GM19438 (cell line): Measurements from ENCODE around the gene EEFSEC.
"Not testable (repeated sequence)": the region's sequence is repeated elsewhere in the genome, so short reads cannot be mapped to it uniquely, and the experiment has no call there.

Source experiments
- ATAC-seq: cut with Tn5 transposase; IDR thresholded peaks from one replicate; pipeline ENCODE4 v1.9.1; 2021; ENCODE audit warnings: low read depth; ENCODE audit not compliant: unreplicated experiment

The EEFSEC gene

GRCh38 chr3:128151758-128152274 is 1.5 kb upstream of the EEFSEC start:
- ATAC-seq: no peak

GRCh38 chr3:128152419-128153155 is 694 bp upstream of the EEFSEC start:
- peak; percentile 25 for ATAC-seq

- ATAC-seq: not testable (repeated sequence)
Measured at GRCh38 chr3:128154354-128154753, 1.1 kb downstream of the EEFSEC start.

GRCh38 chr3:128155616-128156360 is 2.5 kb downstream of the EEFSEC start:
- no peak for ATAC-seq

GRCh38 chr3:128160661-128161060 is 7.4 kb downstream of the EEFSEC start:
- no peak for ATAC-seq

DNA sequence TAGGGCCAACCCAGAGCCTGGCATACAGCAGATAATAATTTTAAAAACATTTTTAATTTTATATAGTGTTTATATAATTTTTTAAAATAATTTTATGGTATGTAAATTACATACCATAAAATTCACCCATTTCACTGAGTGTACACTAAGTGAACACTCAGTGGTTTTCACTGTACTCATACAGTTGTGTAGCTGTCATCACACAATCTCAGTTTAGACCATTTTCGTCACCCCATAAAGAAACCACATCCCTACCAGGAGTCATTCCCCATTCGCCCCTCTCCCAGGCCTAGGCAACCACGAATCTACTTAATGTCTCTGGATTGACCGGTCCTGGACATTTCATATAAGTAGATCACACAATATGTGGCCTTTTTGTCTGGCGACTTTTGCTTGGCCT is 10.2 kb downstream of the EEFSEC start:
- no peak for ATAC-seq

DNA sequence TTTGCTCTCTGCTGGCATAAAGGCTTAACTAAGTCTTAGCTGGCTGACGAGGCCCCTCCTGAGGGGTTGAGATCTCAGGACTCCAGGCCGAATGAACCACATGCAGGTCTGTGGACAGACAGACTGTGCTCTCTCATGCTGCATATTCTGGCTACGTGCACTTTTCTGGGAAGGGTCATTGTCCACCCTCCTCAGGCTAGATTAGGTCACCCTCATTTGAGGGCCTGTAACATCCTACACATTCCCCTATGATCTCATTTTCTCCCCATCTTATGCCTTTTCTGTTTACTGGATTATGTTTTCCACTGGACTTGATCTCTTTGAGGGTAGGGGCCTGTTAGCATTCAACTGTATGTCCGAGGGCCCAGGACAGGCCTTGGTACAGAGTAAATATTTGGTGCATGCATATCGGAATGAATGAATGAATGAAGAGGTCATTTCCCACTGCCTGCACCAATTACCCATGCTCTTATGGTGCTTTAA is 13.7 kb downstream of the EEFSEC start:
- no peak for ATAC-seq

DNA sequence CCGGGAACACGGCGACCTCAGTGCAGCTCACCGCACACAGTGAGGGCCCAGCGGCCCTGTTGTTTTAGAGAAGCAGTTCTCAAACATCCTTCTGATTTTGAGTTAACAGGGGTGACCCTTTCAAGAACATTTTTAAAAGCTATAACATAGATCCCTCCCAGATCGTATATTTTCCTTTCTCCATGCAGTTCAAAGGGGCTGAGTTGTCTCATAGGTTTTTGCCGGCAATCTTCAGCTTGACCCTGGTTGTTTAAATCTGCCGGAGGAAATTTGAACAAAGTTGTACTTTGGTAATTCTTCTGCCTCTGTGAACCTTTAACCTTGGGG is 14.3 kb downstream of the EEFSEC start:
- no peak for ATAC-seq

GRCh38 chr3:128167973-128168674 is 14.8 kb downstream of the EEFSEC start:
- ATAC-seq: no peak

DNA sequence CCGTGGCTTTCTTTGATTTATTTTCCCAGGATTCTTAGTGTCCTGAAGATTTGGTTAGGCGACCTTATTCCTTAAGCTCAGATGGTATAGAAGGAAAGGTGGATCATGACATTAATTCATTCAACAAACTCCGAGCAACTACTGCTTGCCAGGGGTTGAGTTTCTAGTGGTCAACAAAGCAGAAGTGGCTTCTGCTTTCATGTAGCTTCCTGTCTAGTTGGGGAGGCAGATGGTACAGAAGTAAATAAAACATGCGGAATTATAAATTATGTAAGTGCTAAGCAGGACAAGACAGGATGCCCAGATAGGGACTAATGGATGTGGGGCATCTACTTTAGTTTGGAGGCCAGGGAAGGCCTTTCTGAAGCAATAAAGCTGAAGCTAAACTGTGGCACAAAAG is 15.6 kb downstream of the EEFSEC start:
- ATAC-seq: no peak

GRCh38 chr3:128170866-128171516 is 17.7 kb downstream of the EEFSEC start:
- ATAC-seq: no peak

DNA sequence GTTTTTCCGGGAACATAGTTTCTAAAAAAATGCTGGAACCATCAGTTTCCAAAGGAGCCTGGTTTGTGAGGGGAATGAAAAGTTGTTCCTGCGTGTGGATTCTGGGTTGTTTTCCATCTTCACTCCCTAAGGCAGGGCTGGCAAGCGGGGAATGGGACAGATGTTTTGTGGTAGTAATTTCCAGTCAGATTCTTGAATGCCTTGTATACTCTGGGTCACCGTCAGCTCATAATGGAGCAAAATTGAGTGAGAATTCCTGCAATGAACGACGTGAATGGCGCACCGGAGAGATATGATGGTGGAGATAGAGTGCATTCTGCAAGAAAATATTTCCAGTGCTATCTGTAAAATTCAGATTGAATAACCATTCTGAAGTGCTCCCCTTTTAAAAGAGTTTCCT is 19.9 kb downstream of the EEFSEC start:
- ATAC-seq: no peak

DNA sequence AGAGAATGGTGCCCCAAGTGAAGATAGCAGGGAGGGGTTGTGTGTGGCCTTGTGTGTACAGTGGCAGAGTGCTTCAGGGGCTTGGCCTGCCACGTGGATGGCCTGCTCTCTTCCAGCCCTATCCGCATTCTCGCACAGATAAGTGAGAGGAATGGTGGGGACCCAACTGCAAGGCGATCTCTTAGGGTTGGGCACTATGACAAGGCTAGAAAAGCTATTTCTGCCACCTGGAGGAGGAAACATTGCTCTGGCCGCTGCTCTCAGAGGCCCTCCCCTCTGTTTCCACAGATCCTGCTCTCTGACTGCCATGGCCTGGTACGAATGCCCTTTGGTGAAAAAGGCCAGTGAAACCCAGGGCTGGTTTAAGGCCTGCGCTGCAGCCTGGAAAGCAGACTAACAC is 20.6 kb downstream of the EEFSEC start:
- ATAC-seq: no peak

- no peak for ATAC-seq
Measured at GRCh38 chr3:128174675-128175590, 21.7 kb downstream of the EEFSEC start.

DNA sequence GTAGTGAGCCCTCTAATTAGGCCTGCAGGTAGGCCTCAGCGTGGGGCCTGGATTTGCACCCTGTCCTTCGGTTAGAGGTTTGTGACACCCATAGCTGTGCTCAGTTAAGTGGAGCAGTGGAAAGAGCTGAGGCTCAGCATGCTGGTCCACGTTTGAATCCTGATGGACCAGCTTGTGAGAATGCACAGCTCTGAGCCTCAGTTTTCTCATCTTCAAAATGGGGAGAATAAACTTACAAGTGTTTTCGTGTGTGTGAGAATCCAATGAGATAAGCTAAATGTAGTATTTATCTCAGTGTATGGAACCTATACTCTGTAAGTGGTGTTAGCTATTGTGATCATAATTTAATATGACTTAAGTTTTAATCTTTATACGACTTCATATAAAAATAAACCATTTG is 22.5 kb downstream of the EEFSEC start:
- ATAC-seq: no peak

DNA sequence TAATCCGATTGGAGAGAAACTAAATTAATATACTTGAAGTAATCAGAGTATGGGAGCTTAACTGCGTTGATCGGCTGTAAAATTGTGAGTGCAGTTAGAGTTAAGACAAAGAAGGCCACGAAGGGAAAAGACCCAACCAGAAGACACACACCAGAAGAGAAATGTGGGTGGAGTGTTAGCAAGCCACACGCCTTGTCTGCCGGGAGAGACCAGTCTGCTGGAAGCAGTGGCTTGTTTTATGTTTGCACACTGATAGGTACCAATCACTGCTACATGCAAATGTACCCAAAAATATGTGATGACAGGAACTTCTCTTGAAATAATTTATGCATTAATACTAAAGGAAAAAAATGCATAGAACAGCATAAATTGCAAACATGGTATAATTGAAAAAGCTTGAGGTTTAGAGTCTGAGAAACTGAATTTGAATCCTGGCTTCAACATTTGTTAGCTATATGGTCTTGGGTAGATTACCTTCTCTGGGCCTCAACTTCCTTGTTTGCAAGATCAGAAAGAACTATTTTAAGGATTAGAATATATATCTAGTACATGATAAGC is 23.1 kb downstream of the EEFSEC start:
- no peak for ATAC-seq

DNA sequence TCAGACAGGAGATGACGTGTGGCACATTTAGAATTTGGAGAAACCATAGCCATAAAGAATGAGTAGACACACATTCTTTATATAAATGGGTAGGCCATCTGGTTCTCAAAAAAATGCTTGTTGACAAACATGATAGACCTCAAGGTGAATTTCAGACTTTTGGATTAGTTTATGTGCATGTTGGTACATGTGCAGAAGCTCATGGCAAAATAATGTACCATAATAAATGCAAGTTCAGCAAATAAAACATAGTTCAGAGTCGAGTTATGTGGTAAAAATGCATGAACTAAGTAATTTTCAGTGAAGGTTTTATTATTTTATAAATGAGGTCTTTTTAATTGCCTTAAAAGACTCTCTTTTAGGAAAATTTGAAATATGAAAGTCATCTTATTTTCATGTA is 24.6 kb downstream of the EEFSEC start:
- ATAC-seq: no peak

DNA sequence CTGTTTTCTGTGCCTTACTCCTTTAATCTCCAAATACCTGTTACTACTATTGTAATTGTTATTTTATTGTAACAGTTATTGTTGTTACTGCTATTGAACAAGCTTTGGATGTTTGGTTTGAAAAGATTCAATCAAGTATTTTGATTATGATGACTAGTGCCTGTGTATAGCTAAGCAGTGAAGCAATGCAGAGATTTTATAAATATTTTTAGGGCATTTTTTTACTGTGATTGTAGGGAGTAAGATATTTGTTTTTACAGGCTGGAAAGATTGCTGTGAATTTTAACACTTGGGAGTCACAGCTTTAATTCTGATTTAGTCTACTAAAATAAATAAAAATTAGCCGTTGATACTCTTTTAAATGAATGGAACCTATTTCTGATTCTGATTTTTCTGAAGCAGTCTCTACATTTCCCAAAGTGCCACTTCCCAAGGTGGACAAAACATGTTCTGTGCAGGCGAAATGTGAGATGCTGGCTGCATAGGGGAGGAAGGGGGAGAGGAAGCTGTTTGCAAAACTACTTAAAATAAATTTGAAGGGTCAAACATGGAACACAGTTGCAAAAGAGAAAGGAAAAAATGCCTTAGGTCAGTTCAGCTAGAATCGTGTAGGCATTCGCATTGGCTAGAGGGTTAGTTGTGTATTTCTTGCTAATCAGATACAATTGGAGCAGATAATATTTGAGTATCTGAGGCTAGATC is 25.7 kb downstream of the EEFSEC start:
- no peak for ATAC-seq

DNA sequence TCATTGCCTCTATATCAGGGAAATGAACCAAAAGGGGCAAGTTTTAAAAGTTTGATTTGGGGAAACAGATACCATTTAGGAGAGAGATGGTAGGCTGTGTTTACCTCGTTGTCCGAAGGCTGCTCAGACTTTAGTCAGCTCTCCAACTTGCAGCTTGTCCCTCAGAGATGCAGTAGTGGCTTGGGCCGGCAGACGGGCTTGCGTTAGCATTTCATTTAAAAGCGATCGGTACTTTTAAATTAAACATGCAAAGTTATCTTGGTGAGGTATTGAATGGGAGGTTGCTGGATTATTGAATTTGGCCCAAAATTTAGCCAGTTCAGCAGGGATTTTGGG is 26.2 kb downstream of the EEFSEC start:
- ATAC-seq: no peak
